Thymus (tissue), 11 donors: Measurements from ENCODE around the gene ATF6. TPM values are rescaled to one million over a fixed set of nuclear protein-coding genes. Genes with fewer than 3 reads are reported as not detected.
A peak's percentile ranks its signal among the peaks of the same experiment; 100 is the strongest.

Experiments
- DNase-seq, 9 donors: peaks; one replicate each; pipeline ENCODE4 v3.0.0-alpha.2; 2013; ENCODE audit warnings: low spot score in 9 of 9, low read depth in 6 of 9, missing footprints in 1 of 9
- H3K27ac ChIP-seq, 2 donors: one replicate each; pipeline ENCODE4 v1.5.1; 2013; ENCODE audit warnings: control low read depth in 1 of 2, low read depth in 1 of 2, low read length in 1 of 2, mild to moderate bottlenecking in 1 of 2, moderate library complexity in 1 of 2
- H3K27me3 ChIP-seq, 2 donors: one replicate each; pipeline ENCODE4 v1.5.1; 2013; ENCODE audit warnings: low read length in 1 of 2; ENCODE audit not compliant: control insufficient read depth in 2 of 2, insufficient read depth in 1 of 2
- H3K36me3 ChIP-seq, 2 donors: one replicate each; pipeline ENCODE4 v1.5.1; 2013; ENCODE audit warnings: low read length in 1 of 2, mild to moderate bottlenecking in 1 of 2, moderate library complexity in 1 of 2; ENCODE audit not compliant: control insufficient read depth in 2 of 2, insufficient read depth in 2 of 2
- H3K4me1 ChIP-seq, 2 donors: one replicate each; pipeline ENCODE4 v1.5.1; 2013; ENCODE audit warnings: low read length in 2 of 2; ENCODE audit not compliant: control insufficient read depth in 2 of 2, insufficient read depth in 2 of 2
- H3K4me3 ChIP-seq, 2 donors: one replicate each; pipeline ENCODE4 v1.5.1; 2013; ENCODE audit warnings: low read length in 2 of 2, control low read depth in 1 of 2, mild to moderate bottlenecking in 1 of 2
- H3K9me3 ChIP-seq, 2 donors: one replicate each; pipeline ENCODE4 v1.5.1; 2013; ENCODE audit warnings: low read length in 1 of 2, mild to moderate bottlenecking in 1 of 2; ENCODE audit not compliant: control insufficient read depth in 2 of 2, insufficient read depth in 1 of 2
- WGBS: extraction: QIAGEN DNeasy Blood & Tissue Kit; methylation state at CpG from one replicate; pipeline ENCODE4 v1.1.7; 2013; 5-methylcytosine and 5-hydroxymethylcytosine counted together
- polyA plus RNA-seq: library from polyadenylated mRNA; stranded (reverse); fragments of 200-250 nt; gene quantifications from one replicate; pipeline ENCODE4 v1.2.3, GENCODE V29; 2013
- total RNA-seq: library from RNA; stranded (reverse); fragments of 120-200 nt; gene quantifications from one replicate; pipeline ENCODE4 v1.2.4, GENCODE V29; 2013
- donor health status: healthy.

ATF6 gene
- total and polyA plus RNA-seq, 2 donors: 6.5 to 12.7 TPM

- H3K27ac ChIP-seq: no peak overlapping the region
- 86% methylated on average over 9 of the region's 9 CpGs for WGBS
These were observed 208.1 kb downstream of the ATF6 start for GRCh38 chr1:161973924-161974845.

GRCh38 chr1:161978011-161978790 is 212.1 kb downstream of the ATF6 start:
- Histone ChIP-seq H3K9me3 (peaks cover 0 to 6% of the 10 kb centered on the region in 2 donors), H3K27me3 (no peaks in the 10 kb centered on the region), H3K4me3 (no peak overlapping the region), H3K27ac (no peak overlapping the region), H3K4me1 (peaks cover 0 to 6% of the 10 kb centered on the region in 2 donors), H3K36me3 (no peaks in the 10 kb centered on the region)
- 98% methylated on average over 31 of the region's 31 CpGs for WGBS
- DNase-seq: no peak

More at GRCh38 chr1:161973924-161974845, 208.1 kb downstream of the ATF6 start:
- no peak for DNase-seq
- H3K9me3 ChIP-seq: peaks cover 0 to 6% of the 10 kb centered on the region in 2 donors
- peaks cover 0 to 4% of the 10 kb centered on the region in 2 donors for H3K4me1 ChIP-seq
- no peaks in the 10 kb centered on the region for H3K36me3 ChIP-seq
- no peak overlapping the region for H3K4me3 ChIP-seq
- H3K27me3 ChIP-seq: no peaks in the 10 kb centered on the region

GRCh38 chr1:161981126-161981525 is 215.0 kb downstream of the ATF6 start:
- WGBS: 22% methylated on average over 8 of the region's 8 CpGs
- DNase-seq: peak in 1 of 9 donors; percentile 14
- Histone ChIP-seq H3K9me3 (peaks cover 0 to 6% of the 10 kb centered on the region in 2 donors), H3K27ac (no peak overlapping the region), H3K4me1 (peaks cover 0 to 6% of the 10 kb centered on the region in 2 donors), H3K4me3 (no peak overlapping the region), H3K27me3 (no peaks in the 10 kb centered on the region), H3K36me3 (no peaks in the 10 kb centered on the region)

GRCh38 chr1:161981735-161982506 is 215.8 kb downstream of the ATF6 start:
- Histone ChIP-seq H3K4me3 (no peak overlapping the region), H3K36me3 (no peaks in the 10 kb centered on the region), H3K4me1 (peaks cover 0 to 6% of the 10 kb centered on the region in 2 donors), H3K27me3 (no peaks in the 10 kb centered on the region), H3K9me3 (peaks cover 0 to 6% of the 10 kb centered on the region in 2 donors), H3K27ac (no peak overlapping the region)
- 88% methylated on average over 11 of the region's 11 CpGs for WGBS
- DNase-seq: no peak

- H3K9me3 ChIP-seq: peaks cover 0 to 6% of the 10 kb centered on the region in 2 donors
- H3K4me1 ChIP-seq: peaks cover 0 to 6% of the 10 kb centered on the region in 2 donors
- no peak overlapping the region for H3K4me3 ChIP-seq
- no peak overlapping the region for H3K27ac ChIP-seq
- H3K27me3 ChIP-seq: no peaks in the 10 kb centered on the region
- DNase-seq: no peak
- WGBS: 68% methylated on average over 5 of the region's 5 CpGs
- no peaks in the 10 kb centered on the region for H3K36me3 ChIP-seq
These were observed 216.4 kb downstream of the ATF6 start for GRCh38 chr1:161982507-161982895.

GRCh38 chr1:161982917-161983316 is 216.8 kb downstream of the ATF6 start:
- Histone ChIP-seq H3K36me3 (no peaks in the 10 kb centered on the region), H3K27me3 (no peaks in the 10 kb centered on the region), H3K9me3 (peaks cover 0 to 6% of the 10 kb centered on the region in 2 donors), H3K4me1 (peaks cover 0 to 6% of the 10 kb centered on the region in 2 donors), H3K27ac (no peak overlapping the region), H3K4me3 (no peak overlapping the region)
- 94% methylated on average over 9 of the region's 9 CpGs for WGBS
- no peak for DNase-seq

- Histone ChIP-seq H3K27ac (no peak overlapping the region), H3K4me1 (peaks cover 0 to 6% of the 10 kb centered on the region in 2 donors), H3K36me3 (no peaks in the 10 kb centered on the region), H3K9me3 (no peaks in the 10 kb centered on the region), H3K27me3 (no peaks in the 10 kb centered on the region), H3K4me3 (no peak overlapping the region)
- WGBS: 98% methylated on average over 22 of the region's 22 CpGs
- no peak for DNase-seq
These were observed 217.6 kb downstream of the ATF6 start for GRCh38 chr1:161983725-161984124.

- WGBS: 97% methylated on average over 5 of the region's 5 CpGs
- H3K27me3 ChIP-seq: no peaks in the 10 kb centered on the region
- H3K4me1 ChIP-seq: peaks cover 0 to 6% of the 10 kb centered on the region in 2 donors
- no peaks in the 10 kb centered on the region for H3K36me3 ChIP-seq
- no peak overlapping the region for H3K27ac ChIP-seq
- H3K4me3 ChIP-seq: no peak overlapping the region
- H3K9me3 ChIP-seq: no peaks in the 10 kb centered on the region
- DNase-seq: no peak
These were observed 219.2 kb downstream of the ATF6 start for GRCh38 chr1:161985301-161985822.
